AG04449 (cell line): Measurements from ENCODE around the gene RNPC3.
"Not testable (repeated sequence)": the region's sequence is repeated elsewhere in the genome, so short reads cannot be mapped to it uniquely, and the experiment has no call there.

Experiments used
- CTCF ChIA-PET: fragments of 350-600 bp; formaldehyde crosslinking; extraction: SDS; loops from one replicate; lab custom pipeline; 2021; ENCODE audit warnings: antibody characterized with exemption; lab: Yijun Ruan, JAX
- POLR2A ChIA-PET: fragments of 400-600, 350-600 bp; formaldehyde crosslinking; extraction: SDS; loops from one replicate; lab custom pipeline; 2020; ENCODE audit warnings: antibody characterized with exemption, inconsistent platforms; lab: Yijun Ruan, JAX
- DNase-seq: peaks from one replicate; pipeline ENCODE4 v3.0.0-alpha.2; 2010; ENCODE audit warnings: low read depth, low spot score
- H3K4me3 ChIP-seq: 2 replicates; pipeline ENCODE4 v1.5.1; 2011; ENCODE audit warnings: low read depth, mild to moderate bottlenecking, control low read depth, low read length
- TF ChIP-seq, protein P1 (sequence below): IDR thresholded peaks from one replicate; pipeline ENCODE4 v1.5.1; 2011; ENCODE audit warnings: mild to moderate bottlenecking, moderate library complexity, low read length, control low read depth, inconsistent platforms; ENCODE audit not compliant: insufficient read depth; ENCODE audit errors: missing control alignments

Gene RNPC3

DNA sequence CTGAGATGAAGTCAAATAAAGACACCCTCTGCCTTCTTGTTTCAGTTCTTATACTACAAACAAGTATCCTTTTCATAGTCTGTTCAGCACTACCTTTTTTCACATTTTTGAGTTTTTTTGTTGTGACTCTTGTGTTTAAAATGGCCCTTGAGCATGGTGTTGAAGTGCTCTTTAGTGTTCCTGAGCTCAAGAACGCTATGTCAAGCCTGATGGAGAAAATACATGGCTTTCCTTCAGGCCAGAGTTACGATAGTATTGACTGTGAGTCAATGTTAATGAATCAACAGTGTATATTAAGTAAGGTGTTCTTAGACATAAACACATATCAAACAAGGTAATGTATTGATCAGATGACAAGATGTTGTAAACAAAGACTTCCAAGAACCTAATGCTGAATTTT lies 12.7 kb downstream of the RNPC3 start:
- ChIA-PET POLR2A (no interaction called here), CTCF (no interaction called here)
- DNase-seq: no peak
- no peak overlapping the region for H3K4me3 ChIP-seq
- TF ChIP-seq, protein P1, sequence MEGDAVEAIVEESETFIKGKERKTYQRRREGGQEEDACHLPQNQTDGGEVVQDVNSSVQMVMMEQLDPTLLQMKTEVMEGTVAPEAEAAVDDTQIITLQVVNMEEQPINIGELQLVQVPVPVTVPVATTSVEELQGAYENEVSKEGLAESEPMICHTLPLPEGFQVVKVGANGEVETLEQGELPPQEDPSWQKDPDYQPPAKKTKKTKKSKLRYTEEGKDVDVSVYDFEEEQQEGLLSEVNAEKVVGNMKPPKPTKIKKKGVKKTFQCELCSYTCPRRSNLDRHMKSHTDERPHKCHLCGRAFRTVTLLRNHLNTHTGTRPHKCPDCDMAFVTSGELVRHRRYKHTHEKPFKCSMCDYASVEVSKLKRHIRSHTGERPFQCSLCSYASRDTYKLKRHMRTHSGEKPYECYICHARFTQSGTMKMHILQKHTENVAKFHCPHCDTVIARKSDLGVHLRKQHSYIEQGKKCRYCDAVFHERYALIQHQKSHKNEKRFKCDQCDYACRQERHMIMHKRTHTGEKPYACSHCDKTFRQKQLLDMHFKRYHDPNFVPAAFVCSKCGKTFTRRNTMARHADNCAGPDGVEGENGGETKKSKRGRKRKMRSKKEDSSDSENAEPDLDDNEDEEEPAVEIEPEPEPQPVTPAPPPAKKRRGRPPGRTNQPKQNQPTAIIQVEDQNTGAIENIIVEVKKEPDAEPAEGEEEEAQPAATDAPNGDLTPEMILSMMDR: no peak

DNA sequence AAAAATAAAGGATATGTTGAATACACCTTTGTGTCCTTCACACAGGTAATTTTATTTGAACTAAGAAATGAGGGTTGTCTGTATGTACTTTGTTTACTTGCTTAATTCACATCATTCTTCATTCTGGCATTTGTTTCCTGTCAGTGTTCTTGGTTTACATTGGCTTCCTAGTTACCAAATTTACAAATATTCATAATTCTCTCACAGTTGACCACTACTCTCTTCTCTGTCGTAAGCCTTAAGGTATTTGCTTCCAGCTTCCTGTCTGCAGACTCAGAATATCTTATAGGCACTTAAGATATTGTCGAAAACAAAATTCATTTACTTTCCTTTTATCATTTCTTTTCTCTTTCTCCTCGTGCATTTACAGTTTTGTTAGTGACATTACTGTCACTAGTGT lies 15.9 kb downstream of the RNPC3 start:
- POLR2A ChIA-PET: no interaction called here
- CTCF ChIA-PET: no interaction called here
- TF ChIP-seq, protein P1: no peak
- DNase-seq: no peak
- H3K4me3 ChIP-seq: no peak overlapping the region

GRCh38 chr1:103546496-103546895 lies 21.0 kb downstream of the RNPC3 start:
- no peak overlapping the region for H3K4me3 ChIP-seq
- TF ChIP-seq, protein P1: no peak
- ChIA-PET POLR2A (no interaction called here), CTCF (no interaction called here)
- DNase-seq: no peak

GRCh38 chr1:103547840-103548239 lies 22.3 kb downstream of the RNPC3 start:
- TF ChIP-seq, protein P1: no peak
- H3K4me3 ChIP-seq: no peak overlapping the region
- POLR2A ChIA-PET: no interaction called here
- DNase-seq: no peak
- CTCF ChIA-PET: no interaction called here

GRCh38 chr1:103560427-103560826 lies 34.9 kb downstream of the RNPC3 start:
- TF ChIP-seq, protein P1: no peak
- DNase-seq: no peak
- POLR2A ChIA-PET: no interaction called here
- H3K4me3 ChIP-seq: no peak overlapping the region
- CTCF ChIA-PET: no interaction called here

DNA sequence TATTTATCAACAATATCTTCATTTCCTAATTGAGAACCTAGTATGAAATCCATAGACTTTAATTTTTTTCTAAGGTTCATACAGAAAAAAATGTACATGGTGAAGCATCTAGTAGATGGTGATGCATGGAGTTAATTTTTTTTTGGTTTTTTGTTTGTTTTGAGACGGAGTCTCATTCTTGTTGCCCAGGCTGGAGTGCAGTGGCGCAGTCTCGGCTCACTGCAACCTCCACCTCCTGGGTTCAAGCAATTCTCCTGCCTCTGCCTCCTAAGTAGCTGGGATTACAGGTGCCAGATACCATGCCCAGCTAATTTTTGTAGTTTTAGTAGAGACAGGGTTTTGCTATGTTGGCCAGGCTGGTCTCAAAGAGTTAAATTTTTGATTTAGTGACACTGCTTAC lies 35.6 kb downstream of the RNPC3 start:
- DNase-seq, CTCF ChIA-PET, H3K4me3 ChIP-seq, POLR2A ChIA-PET: not testable (repeated sequence)

DNA sequence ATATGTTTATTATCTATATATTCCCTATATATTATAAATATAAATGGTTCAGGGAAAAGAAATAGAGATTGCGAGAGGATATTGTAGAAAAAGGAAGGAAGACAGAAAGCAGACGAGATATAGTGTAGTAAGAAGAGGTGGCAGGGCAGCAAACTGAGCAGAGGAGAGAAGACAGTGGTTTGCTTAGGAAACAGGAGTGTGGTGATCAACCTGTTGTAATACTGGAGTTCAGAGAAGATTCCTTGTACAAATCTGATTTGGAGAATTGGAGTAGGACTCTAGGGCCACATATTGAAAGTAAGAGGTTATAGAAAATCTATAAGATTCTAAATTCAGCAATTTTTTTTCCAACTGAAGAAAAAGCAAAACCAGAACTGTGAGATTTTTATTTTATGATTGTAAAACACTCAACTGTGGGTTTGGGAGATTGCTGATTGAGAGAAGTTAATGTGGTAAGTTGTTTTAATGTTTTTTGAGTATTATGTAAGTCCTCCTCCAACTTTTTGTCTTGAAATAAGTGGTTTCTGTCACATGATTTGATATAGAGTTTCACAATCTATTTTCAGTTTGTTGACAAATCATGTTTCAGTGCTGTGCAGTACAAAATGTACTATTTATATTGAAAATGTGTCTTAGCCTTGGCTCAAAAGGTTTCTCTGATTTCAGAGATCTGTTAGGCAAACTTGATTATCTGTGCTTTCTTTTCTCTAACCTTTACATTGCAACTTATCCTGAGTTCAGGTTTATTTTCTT lies 36.3 kb downstream of the RNPC3 start:
- ChIA-PET CTCF (no interaction called here), POLR2A (no interaction called here)
- DNase-seq: no peak
- TF ChIP-seq, protein P1: no peak
- H3K4me3 ChIP-seq: no peak overlapping the region
